Psoas muscle (tissue), 8 donors: ENCODE data around the gene AKT3. TPM values are rescaled to one million over a fixed set of nuclear protein-coding genes. Genes with fewer than 3 reads are reported as not detected.

ENCODE experiments used
- ATAC-seq, 4 donors: fragments of 200-7000 bp; cut with Tn5 transposase; one replicate each; pipeline ENCODE4 v1.9.1; 2020; ENCODE audit warnings: moderate library complexity in 3 of 4, mild to moderate bottlenecking in 2 of 4
- DNase-seq, 2 donors: peaks; one replicate each; pipeline ENCODE4 v3.0.0-alpha.2; 2020
- H3K27ac ChIP-seq: fragments of 200-600 bp; one replicate; pipeline ENCODE4 v1.8.0; 2022
- H3K27me3 ChIP-seq, 3 donors: fragments of 200-600 bp in 1 of 3; one replicate each; pipeline versions ENCODE4 v1.6.1 to v1.8.0; 2013 to 2022; ENCODE audit warnings: low read length in 2 of 3, mild to moderate bottlenecking in 2 of 3, moderate library complexity in 1 of 3; ENCODE audit not compliant: insufficient read depth in 3 of 3
- H3K36me3 ChIP-seq, 2 donors: fragments of 200-600 bp in 1 of 2; one replicate each; pipeline versions ENCODE4 v1.6.1 to v1.8.0; 2013 to 2022; ENCODE audit warnings: low read depth in 1 of 2, mild to moderate bottlenecking in 1 of 2, moderate library complexity in 1 of 2; ENCODE audit not compliant: insufficient read depth in 1 of 2
- H3K4me1 ChIP-seq: fragments of 200-600 bp; one replicate; pipeline ENCODE4 v1.8.0; 2022
- H3K4me3 ChIP-seq: fragments of 200-600 bp; one replicate; pipeline ENCODE4 v1.8.0; 2022; ENCODE audit warnings: mild to moderate bottlenecking
- H3K9me3 ChIP-seq: fragments of 200-600 bp; one replicate; pipeline ENCODE4 v1.8.0; 2022
- WGBS, 3 donors: extraction: QIAGEN DNeasy Blood & Tissue Kit; methylation state at CpG; one replicate each; pipeline versions ENCODE4 v1.1.6 to v1.1.7; 2013; 5-methylcytosine and 5-hydroxymethylcytosine counted together
- intact Hi-C, 2 donors: fragments of 100-400 bp; cut with DNase I; formaldehyde crosslinking; loops; one replicate each; pipeline versions ENCODE4 v1.11.0 to v1.14.2; 2022
- polyA plus RNA-seq, 3 donors: library from polyadenylated mRNA; stranded (reverse); fragments of 200-250 nt; gene quantifications; one replicate each; pipeline ENCODE4 v1.2.3, GENCODE V29; 2013
- total RNA-seq, 4 donors: library from RNA; stranded (reverse); fragmentation: NEBNext Ultra II Directional in 2 of 4; extraction: Animal tissue kit (Norgen Biotek cat#: 25700) in 2 of 4; gene quantifications; one replicate each; pipeline versions ENCODE4 v1.2.1 to v1.2.4, GENCODE V29; 2021 to 2023
- TF ChIP-seq, protein P1 (sequence below): fragments of 200-600 bp; IDR thresholded peaks from one replicate; pipeline ENCODE4 v1.8.0; 2022; ENCODE audit warnings: antibody characterized with exemption
- donor health status: healthy with polysubstance abuse.
- donor health status: DM: no; HTN: no; CAD: no; lungs with moderate emphysema.
- donor health status: Bipolar disorder and iron deficiency.
- donor health status: healthy.
- donor health status: DM: yes; HTN: yes; CAD: no.
- donor health status: DM: no; HTN: no; CAD: no.
- donor health status: DM: no; HTN: no; CAD: no.
- donor health status: DM: yes; HTN: yes; CAD: no.

AKT3 gene
- total and polyA plus RNA-seq, 7 donors = 3.3 to 25.1 (median 9.8) TPM

DNA sequence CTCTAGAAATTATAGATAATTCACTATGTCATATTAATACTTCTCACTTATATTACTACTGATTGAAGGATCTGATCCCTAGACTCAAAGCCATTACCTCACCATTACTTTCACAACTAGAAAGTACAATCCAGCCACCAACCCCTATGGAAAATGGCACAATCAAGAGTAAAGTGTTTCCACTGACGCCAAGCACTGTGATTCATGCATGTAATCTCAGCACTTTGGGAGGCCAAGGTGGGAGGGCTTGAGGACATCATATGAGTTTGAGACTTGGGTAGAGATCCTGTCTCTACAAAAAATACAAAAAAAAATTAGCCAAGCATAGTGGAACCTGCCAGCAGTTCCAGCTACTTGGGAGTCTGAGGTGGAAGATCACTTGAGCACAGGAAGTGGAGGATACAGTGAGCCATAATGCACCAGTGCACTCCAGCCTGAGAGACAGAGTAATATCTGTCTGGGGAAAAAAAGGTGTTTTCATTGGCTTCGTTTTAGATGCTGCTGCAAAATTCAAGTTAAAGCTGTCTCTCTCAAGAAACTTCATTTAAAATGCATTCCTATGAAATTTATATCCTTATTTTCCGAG lies 126.5 kb downstream of the AKT3 start:
- no peak for DNase-seq
- no peak for ATAC-seq
- no peak overlapping the region for H3K27ac ChIP-seq
- no peaks in the 10 kb centered on the region for H3K9me3 ChIP-seq
- no peaks in the 10 kb centered on the region for H3K4me1 ChIP-seq
- no peak overlapping the region for H3K4me3 ChIP-seq
- WGBS, 3 donors = 76 to 88% (median 80%) methylated on average over 3 of the region's 3 CpGs
- H3K27me3 ChIP-seq = no peaks in the 10 kb centered on the region
- H3K36me3 ChIP-seq = no peaks in the 10 kb centered on the region
- TF ChIP-seq, protein P1, sequence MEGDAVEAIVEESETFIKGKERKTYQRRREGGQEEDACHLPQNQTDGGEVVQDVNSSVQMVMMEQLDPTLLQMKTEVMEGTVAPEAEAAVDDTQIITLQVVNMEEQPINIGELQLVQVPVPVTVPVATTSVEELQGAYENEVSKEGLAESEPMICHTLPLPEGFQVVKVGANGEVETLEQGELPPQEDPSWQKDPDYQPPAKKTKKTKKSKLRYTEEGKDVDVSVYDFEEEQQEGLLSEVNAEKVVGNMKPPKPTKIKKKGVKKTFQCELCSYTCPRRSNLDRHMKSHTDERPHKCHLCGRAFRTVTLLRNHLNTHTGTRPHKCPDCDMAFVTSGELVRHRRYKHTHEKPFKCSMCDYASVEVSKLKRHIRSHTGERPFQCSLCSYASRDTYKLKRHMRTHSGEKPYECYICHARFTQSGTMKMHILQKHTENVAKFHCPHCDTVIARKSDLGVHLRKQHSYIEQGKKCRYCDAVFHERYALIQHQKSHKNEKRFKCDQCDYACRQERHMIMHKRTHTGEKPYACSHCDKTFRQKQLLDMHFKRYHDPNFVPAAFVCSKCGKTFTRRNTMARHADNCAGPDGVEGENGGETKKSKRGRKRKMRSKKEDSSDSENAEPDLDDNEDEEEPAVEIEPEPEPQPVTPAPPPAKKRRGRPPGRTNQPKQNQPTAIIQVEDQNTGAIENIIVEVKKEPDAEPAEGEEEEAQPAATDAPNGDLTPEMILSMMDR = no peak
- intact Hi-C loops = no loop called here

DNA sequence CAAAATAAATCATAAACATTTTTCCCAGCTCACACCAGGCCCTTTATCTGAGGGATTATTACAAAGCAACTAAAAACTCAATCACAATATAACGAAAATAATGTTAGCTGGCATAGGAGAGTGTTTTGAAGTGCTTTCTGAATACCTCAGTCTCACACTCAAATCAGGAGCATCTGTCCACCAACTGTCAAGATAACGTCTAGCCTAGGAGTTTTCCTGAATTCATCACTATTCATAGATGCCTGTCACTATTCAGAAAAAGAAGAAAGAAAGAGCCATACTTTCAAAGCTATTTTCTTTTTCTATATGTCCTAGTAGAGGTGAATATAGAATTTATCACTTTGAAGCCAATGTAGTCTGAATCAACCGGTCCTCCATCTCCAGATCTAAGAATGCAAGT lies 127.0 kb downstream of the AKT3 start:
- Histone ChIP-seq H3K9me3 (no peaks in the 10 kb centered on the region), H3K27ac (no peak overlapping the region), H3K27me3 (no peaks in the 10 kb centered on the region), H3K4me3 (no peak overlapping the region), H3K4me1 (no peaks in the 10 kb centered on the region), H3K36me3 (no peaks in the 10 kb centered on the region)
- TF ChIP-seq, protein P1 = no peak
- WGBS, 3 donors = 77 to 89% (median 82%) methylated on average over 3 of the region's 3 CpGs
- ATAC-seq (no peak), DNase-seq (no peak)
- intact Hi-C loops = no loop called here

DNA sequence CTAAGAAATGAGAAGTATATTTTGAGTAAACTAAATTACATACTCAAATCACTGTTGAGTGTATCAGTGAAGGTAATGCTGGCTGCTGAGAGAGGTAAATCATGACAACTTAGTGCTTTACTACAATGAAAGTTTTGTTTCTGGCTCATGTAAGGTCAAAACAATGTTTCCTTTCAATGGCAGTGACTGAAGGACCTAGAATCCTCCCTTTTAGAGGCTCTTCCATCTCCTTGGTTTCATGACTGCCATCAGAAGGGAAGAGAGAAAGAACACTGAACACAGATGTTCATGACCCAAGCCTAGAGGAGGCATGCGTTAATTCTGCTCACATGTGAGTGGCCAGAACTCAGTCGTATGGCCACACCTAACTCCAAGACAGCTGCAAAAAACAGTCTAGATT lies 130.6 kb downstream of the AKT3 start:
- Histone ChIP-seq H3K4me1 (peaks cover 7% of the 10 kb centered on the region), H3K27me3 (no peaks in the 10 kb centered on the region), H3K9me3 (no peaks in the 10 kb centered on the region), H3K27ac (no peak overlapping the region), H3K36me3 (no peaks in the 10 kb centered on the region), H3K4me3 (no peak overlapping the region)
- ATAC-seq (no peak), DNase-seq (no peak)
- WGBS, 3 donors = 85 to 90% (median 86%) methylated on average over 2 of the region's 2 CpGs
- intact Hi-C loops = no loop called here
- TF ChIP-seq, protein P1 = no peak

DNA sequence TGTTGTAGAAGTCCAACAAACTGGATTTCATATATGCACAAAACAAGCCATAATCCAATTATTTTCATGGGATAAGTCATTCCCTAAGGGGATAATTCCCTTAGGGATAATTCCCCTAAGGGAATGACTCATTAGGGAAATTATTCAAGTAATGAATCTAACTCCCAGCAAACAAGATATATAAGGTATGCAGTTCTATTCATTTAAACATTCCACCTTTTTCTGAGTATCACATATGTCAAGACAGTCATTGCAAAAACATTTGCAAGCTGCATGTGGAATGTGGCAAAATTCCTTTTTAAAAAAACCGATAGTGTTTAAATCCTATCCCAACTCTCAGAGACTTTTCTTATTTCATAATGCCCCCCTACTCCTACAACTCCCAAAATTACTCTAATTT lies 131.2 kb downstream of the AKT3 start:
- ATAC-seq (no peak), DNase-seq (no peak)
- H3K27me3 ChIP-seq = no peaks in the 10 kb centered on the region
- no peak overlapping the region for H3K27ac ChIP-seq
- TF ChIP-seq, protein P1 = no peak
- H3K9me3 ChIP-seq = no peaks in the 10 kb centered on the region
- peaks cover 7% of the 10 kb centered on the region for H3K4me1 ChIP-seq
- 59 to 76% (median 62%) methylated on average over 1 of the region's 1 CpG for WGBS, 3 donors
- no peak overlapping the region for H3K4me3 ChIP-seq
- no peaks in the 10 kb centered on the region for H3K36me3 ChIP-seq
- intact Hi-C loops = no loop called here

DNA sequence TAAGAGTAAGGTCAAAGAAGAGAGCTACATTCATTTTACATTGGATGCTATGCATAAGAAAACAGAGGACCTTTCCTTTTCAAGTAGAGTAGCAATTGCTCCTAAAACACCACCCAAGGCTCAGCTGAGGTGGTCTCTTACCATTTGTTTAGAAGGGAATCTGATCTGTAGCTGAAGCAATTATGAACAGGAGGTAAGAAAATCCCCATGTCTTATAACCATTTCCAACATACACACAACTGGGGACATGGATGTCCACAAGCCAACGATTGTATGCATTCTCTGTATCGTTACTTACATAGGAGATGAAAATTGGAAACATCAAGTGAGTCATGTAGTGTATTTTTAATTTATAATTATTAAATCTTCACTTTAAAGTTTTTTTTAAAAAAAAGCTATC lies 132.0 kb downstream of the AKT3 start:
- no peak for DNase-seq
- Histone ChIP-seq H3K36me3 (no peaks in the 10 kb centered on the region), H3K4me1 (peaks cover 7% of the 10 kb centered on the region), H3K9me3 (no peaks in the 10 kb centered on the region), H3K27me3 (no peaks in the 10 kb centered on the region), H3K4me3 (no peak overlapping the region), H3K27ac (no peak overlapping the region)
- TF ChIP-seq, protein P1 = no peak
- ATAC-seq = no peak
- WGBS, 3 donors = 80 to 82% (median 82%) methylated on average over 2 of the region's 2 CpGs
- intact Hi-C loops = no loop called here
